B cell (primary cell): ENCODE results near the gene TCF7L2.

Experiments used
- CTCF ChIP-seq: fragments of 200-600 bp; IDR thresholded peaks from one replicate; pipeline ENCODE4 v1.8.0; 2022; ENCODE audit warnings: antibody characterized with exemption, mild to moderate bottlenecking
- EZH2 ChIP-seq: IDR thresholded peaks from 2 replicates; pipeline ENCODE4 v1.6.1; 2012; ENCODE audit warnings: borderline replicate concordance, low read depth, mild to moderate bottlenecking, moderate library complexity, low read length; ENCODE audit not compliant: insufficient read depth, poor library complexity, severe bottlenecking

DNA sequence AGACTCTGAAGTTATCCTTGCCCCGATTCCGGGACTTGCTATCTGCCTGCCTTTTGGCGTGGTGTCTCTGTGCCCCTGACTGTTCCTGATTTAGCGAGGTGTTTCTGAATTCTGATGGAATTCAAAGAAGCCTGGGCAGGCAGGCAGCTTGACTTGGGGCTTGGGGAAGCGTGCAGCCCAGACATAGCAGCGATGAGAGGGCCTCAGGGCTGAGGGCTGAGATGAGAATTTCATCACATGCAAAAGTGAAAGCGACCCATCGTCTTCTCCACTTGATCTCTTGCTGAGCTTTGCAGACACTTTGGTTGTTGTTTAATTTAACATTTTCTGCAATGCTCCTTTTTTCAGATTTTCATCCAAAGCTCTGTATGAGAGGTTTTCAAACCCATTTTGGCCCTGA lies 57.8 kb downstream of the TCF7L2 start:
- TF ChIP-seq CTCF: no peak
- no peak for TF ChIP-seq EZH2
